ENCODE measurements around the gene HMCN1. TPM values are rescaled to one million over a fixed set of nuclear protein-coding genes. Genes with fewer than 3 reads are reported as not detected.
A peak's percentile ranks its signal among the peaks of the same experiment; 100 is the strongest.

Gene HMCN1
- total RNA-seq, 1 donor from 2014 or later, result 13.3 TPM

GRCh38 chr1:185896863-185897262 lies 162.7 kb downstream of the HMCN1 start:
- DNase-seq (ENCODE audit: low read depth in 2 of 2), result no peak

GRCh38 chr1:185906186-185906585 lies 172.0 kb downstream of the HMCN1 start:
- no peak for DNase-seq (ENCODE audit: low read depth in 2 of 2)

- no peak for DNase-seq (ENCODE audit: low read depth in 2 of 2)
These were observed 173.1 kb downstream of the HMCN1 start for GRCh38 chr1:185907246-185907645.

GRCh38 chr1:185911978-185912377 lies 177.8 kb downstream of the HMCN1 start:
- no peak for DNase-seq (ENCODE audit: low read depth in 2 of 2)

- DNase-seq (ENCODE audit: low read depth in 2 of 2), result no peak
These were observed 178.3 kb downstream of the HMCN1 start for GRCh38 chr1:185912504-185912903.

GRCh38 chr1:185914089-185914488 lies 179.9 kb downstream of the HMCN1 start:
- peak in 1 of 2 donors; percentile 16 for DNase-seq (ENCODE audit: low read depth in 2 of 2)

GRCh38 chr1:185916861-185917260 lies 182.7 kb downstream of the HMCN1 start:
- DNase-seq (ENCODE audit: low read depth in 2 of 2), result no peak

- peak; percentile 29 to 34 for DNase-seq (ENCODE audit: low read depth in 2 of 2)
These were observed 183.5 kb downstream of the HMCN1 start for GRCh38 chr1:185917646-185918045.

GRCh38 chr1:185920602-185921001 lies 186.4 kb downstream of the HMCN1 start:
- no peak for DNase-seq (ENCODE audit: low read depth in 2 of 2)

GRCh38 chr1:185921636-185922035 lies 187.4 kb downstream of the HMCN1 start:
- no peak for DNase-seq (ENCODE audit: low read depth in 2 of 2)

- DNase-seq (ENCODE audit: low read depth in 2 of 2), result peak in 1 of 2 donors; percentile 38
These were observed 192.4 kb downstream of the HMCN1 start for GRCh38 chr1:185926588-185926987.

- DNase-seq (ENCODE audit: low read depth in 2 of 2), result no peak
These were observed 195.6 kb downstream of the HMCN1 start for GRCh38 chr1:185929776-185930175.

GRCh38 chr1:185931438-185931837 lies 197.2 kb downstream of the HMCN1 start:
- no peak for DNase-seq (ENCODE audit: low read depth in 2 of 2)

GRCh38 chr1:185933580-185933979 lies 199.4 kb downstream of the HMCN1 start:
- DNase-seq (ENCODE audit: low read depth in 2 of 2), result no peak

GRCh38 chr1:185934476-185935189 lies 200.4 kb downstream of the HMCN1 start:
- no peak for DNase-seq (ENCODE audit: low read depth in 2 of 2)

- DNase-seq (ENCODE audit: low read depth in 2 of 2), result no peak
These were observed 201.2 kb downstream of the HMCN1 start for GRCh38 chr1:185935360-185935759.

GRCh38 chr1:185936641-185937040 lies 202.4 kb downstream of the HMCN1 start:
- no peak for DNase-seq (ENCODE audit: low read depth in 2 of 2)

- peak; percentile 2 to 28 for DNase-seq (ENCODE audit: low read depth in 2 of 2)
These were observed 204.2 kb downstream of the HMCN1 start for GRCh38 chr1:185938396-185938795.

GRCh38 chr1:185939142-185939541 lies 205.0 kb downstream of the HMCN1 start:
- no peak for DNase-seq (ENCODE audit: low read depth in 2 of 2)

- no peak for DNase-seq (ENCODE audit: low read depth in 2 of 2)
These were observed 208.8 kb downstream of the HMCN1 start for GRCh38 chr1:185942961-185943360.

GRCh38 chr1:185956881-185957280 lies 222.7 kb downstream of the HMCN1 start:
- peak in 1 of 2 donors; percentile 19 for DNase-seq (ENCODE audit: low read depth in 2 of 2)

- DNase-seq (ENCODE audit: low read depth in 2 of 2), result no peak
These were observed 223.5 kb downstream of the HMCN1 start for GRCh38 chr1:185957441-185958363.
